ENCODE measurements around the gene CACNG5. TPM values are rescaled to one million over a fixed set of nuclear protein-coding genes. Genes with fewer than 3 reads are reported as not detected.

CACNG5 gene
- total RNA-seq, 1 donor from 2014 or later = 0.52 TPM

GRCh38 chr17:66858226-66859083 is 23.5 kb downstream of the CACNG5 start:
- Histone ChIP-seq H3K4me1 (ENCODE audit: control insufficient read depth in 3 of 3, insufficient read depth in 3 of 3, low read length in 3 of 3) (no peaks in the 10 kb centered on the region), H3K9ac (ENCODE audit: low read depth in 1 of 3, low read length in 3 of 3) (no peak overlapping the region), H3K27ac (ENCODE audit: low read depth, low read length) (no peak overlapping the region), H3K27me3 (ENCODE audit: control insufficient read depth in 3 of 3, insufficient read depth in 3 of 3, low read length in 3 of 3) (no peaks in the 10 kb centered on the region), H3K36me3 (ENCODE audit: control insufficient read depth in 3 of 3, insufficient read depth in 3 of 3, low read length in 3 of 3) (no peaks in the 10 kb centered on the region), H3K4me3 (ENCODE audit: low read length in 3 of 3) (no peak overlapping the region), H3K9me3 (ENCODE audit: control insufficient read depth in 3 of 3, low read length in 3 of 3) (peaks cover 0 to 3% (median 0%) of the 10 kb centered on the region in 3 donors)

GRCh38 chr17:66859353-66859752 is 24.4 kb downstream of the CACNG5 start:
- Histone ChIP-seq H3K4me1 (ENCODE audit: control insufficient read depth in 3 of 3, insufficient read depth in 3 of 3, low read length in 3 of 3) (no peaks in the 10 kb centered on the region), H3K27ac (ENCODE audit: low read depth, low read length) (no peak overlapping the region), H3K27me3 (ENCODE audit: control insufficient read depth in 3 of 3, insufficient read depth in 3 of 3, low read length in 3 of 3) (no peaks in the 10 kb centered on the region), H3K9ac (ENCODE audit: low read depth in 1 of 3, low read length in 3 of 3) (no peak overlapping the region), H3K9me3 (ENCODE audit: control insufficient read depth in 3 of 3, low read length in 3 of 3) (peaks cover 0 to 3% (median 0%) of the 10 kb centered on the region in 3 donors), H3K4me3 (ENCODE audit: low read length in 3 of 3) (no peak overlapping the region), H3K36me3 (ENCODE audit: control insufficient read depth in 3 of 3, insufficient read depth in 3 of 3, low read length in 3 of 3) (no peaks in the 10 kb centered on the region)

GRCh38 chr17:66860204-66860603 is 25.3 kb downstream of the CACNG5 start:
- Histone ChIP-seq H3K9me3 (ENCODE audit: control insufficient read depth in 3 of 3, low read length in 3 of 3) (no peaks in the 10 kb centered on the region), H3K27me3 (ENCODE audit: control insufficient read depth in 3 of 3, insufficient read depth in 3 of 3, low read length in 3 of 3) (no peaks in the 10 kb centered on the region), H3K4me3 (ENCODE audit: low read length in 3 of 3) (no peak overlapping the region), H3K36me3 (ENCODE audit: control insufficient read depth in 3 of 3, insufficient read depth in 3 of 3, low read length in 3 of 3) (no peaks in the 10 kb centered on the region), H3K4me1 (ENCODE audit: control insufficient read depth in 3 of 3, insufficient read depth in 3 of 3, low read length in 3 of 3) (no peaks in the 10 kb centered on the region), H3K27ac (ENCODE audit: low read depth, low read length) (no peak overlapping the region), H3K9ac (ENCODE audit: low read depth in 1 of 3, low read length in 3 of 3) (no peak overlapping the region)

- Histone ChIP-seq H3K27ac (ENCODE audit: low read depth, low read length) (no peak overlapping the region), H3K36me3 (ENCODE audit: control insufficient read depth in 3 of 3, insufficient read depth in 3 of 3, low read length in 3 of 3) (no peaks in the 10 kb centered on the region), H3K4me1 (ENCODE audit: control insufficient read depth in 3 of 3, insufficient read depth in 3 of 3, low read length in 3 of 3) (no peaks in the 10 kb centered on the region), H3K9ac (ENCODE audit: low read depth in 1 of 3, low read length in 3 of 3) (no peak overlapping the region), H3K27me3 (ENCODE audit: control insufficient read depth in 3 of 3, insufficient read depth in 3 of 3, low read length in 3 of 3) (peaks cover 0 to 8% (median 0%) of the 10 kb centered on the region in 3 donors), H3K9me3 (ENCODE audit: control insufficient read depth in 3 of 3, low read length in 3 of 3) (peaks cover 0 to 5% (median 3%) of the 10 kb centered on the region in 3 donors), H3K4me3 (ENCODE audit: low read length in 3 of 3) (no peak overlapping the region)
Measured at GRCh38 chr17:66863820-66864219, 28.9 kb downstream of the CACNG5 start.

- H3K27me3 ChIP-seq (ENCODE audit: control insufficient read depth in 3 of 3, insufficient read depth in 3 of 3, low read length in 3 of 3) = peaks cover 0 to 8% (median 0%) of the 10 kb centered on the region in 3 donors
- H3K27ac ChIP-seq (ENCODE audit: low read depth, low read length) = no peak overlapping the region
Measured at GRCh38 chr17:66865151-66865550, 30.2 kb downstream of the CACNG5 start.

GRCh38 chr17:66873962-66874361 is 39.0 kb downstream of the CACNG5 start:
- peaks cover 3 to 10% (median 4%) of the 10 kb centered on the region in 3 donors for H3K27me3 ChIP-seq (ENCODE audit: control insufficient read depth in 3 of 3, insufficient read depth in 3 of 3, low read length in 3 of 3)
- no peak overlapping the region for H3K9ac ChIP-seq (ENCODE audit: low read depth in 1 of 3, low read length in 3 of 3)
- no peak overlapping the region for H3K27ac ChIP-seq (ENCODE audit: low read depth, low read length)
- no peaks in the 10 kb centered on the region for H3K4me1 ChIP-seq (ENCODE audit: control insufficient read depth in 3 of 3, insufficient read depth in 3 of 3, low read length in 3 of 3)
- no peak overlapping the region for H3K4me3 ChIP-seq (ENCODE audit: low read length in 3 of 3)
- H3K36me3 ChIP-seq (ENCODE audit: control insufficient read depth in 3 of 3, insufficient read depth in 3 of 3, low read length in 3 of 3) = no peaks in the 10 kb centered on the region
- H3K9me3 ChIP-seq (ENCODE audit: control insufficient read depth in 3 of 3, low read length in 3 of 3) = no peaks in the 10 kb centered on the region

More at GRCh38 chr17:66865151-66865550, 30.2 kb downstream of the CACNG5 start:
- Histone ChIP-seq H3K36me3 (ENCODE audit: control insufficient read depth in 3 of 3, insufficient read depth in 3 of 3, low read length in 3 of 3) (no peaks in the 10 kb centered on the region), H3K4me1 (ENCODE audit: control insufficient read depth in 3 of 3, insufficient read depth in 3 of 3, low read length in 3 of 3) (no peaks in the 10 kb centered on the region), H3K9me3 (ENCODE audit: control insufficient read depth in 3 of 3, low read length in 3 of 3) (peaks cover 0 to 5% (median 3%) of the 10 kb centered on the region in 3 donors), H3K4me3 (ENCODE audit: low read length in 3 of 3) (no peak overlapping the region), H3K9ac (ENCODE audit: low read depth in 1 of 3, low read length in 3 of 3) (no peak overlapping the region)

- Histone ChIP-seq H3K9ac (ENCODE audit: low read depth in 1 of 3, low read length in 3 of 3) (no peak overlapping the region), H3K9me3 (ENCODE audit: control insufficient read depth in 3 of 3, low read length in 3 of 3) (no peaks in the 10 kb centered on the region), H3K4me3 (ENCODE audit: low read length in 3 of 3) (no peak overlapping the region), H3K27me3 (ENCODE audit: control insufficient read depth in 3 of 3, insufficient read depth in 3 of 3, low read length in 3 of 3) (no peaks in the 10 kb centered on the region), H3K4me1 (ENCODE audit: control insufficient read depth in 3 of 3, insufficient read depth in 3 of 3, low read length in 3 of 3) (no peaks in the 10 kb centered on the region), H3K27ac (ENCODE audit: low read depth, low read length) (no peak overlapping the region), H3K36me3 (ENCODE audit: control insufficient read depth in 3 of 3, insufficient read depth in 3 of 3, low read length in 3 of 3) (no peaks in the 10 kb centered on the region)
Measured at GRCh38 chr17:66884931-66885330, 50.0 kb downstream of the CACNG5 start.

- Histone ChIP-seq H3K27me3 (ENCODE audit: control insufficient read depth in 3 of 3, insufficient read depth in 3 of 3, low read length in 3 of 3) (no peaks in the 10 kb centered on the region), H3K36me3 (ENCODE audit: control insufficient read depth in 3 of 3, insufficient read depth in 3 of 3, low read length in 3 of 3) (no peaks in the 10 kb centered on the region), H3K4me3 (ENCODE audit: low read length in 3 of 3) (no peak overlapping the region), H3K9me3 (ENCODE audit: control insufficient read depth in 3 of 3, low read length in 3 of 3) (no peaks in the 10 kb centered on the region), H3K4me1 (ENCODE audit: control insufficient read depth in 3 of 3, insufficient read depth in 3 of 3, low read length in 3 of 3) (no peaks in the 10 kb centered on the region), H3K27ac (ENCODE audit: low read depth, low read length) (no peak overlapping the region), H3K9ac (ENCODE audit: low read depth in 1 of 3, low read length in 3 of 3) (no peak overlapping the region)
Measured at GRCh38 chr17:66885417-66885816, 50.5 kb downstream of the CACNG5 start.

- no peak overlapping the region for H3K9ac ChIP-seq (ENCODE audit: low read depth in 1 of 3, low read length in 3 of 3)
- H3K9me3 ChIP-seq (ENCODE audit: control insufficient read depth in 3 of 3, low read length in 3 of 3) = no peaks in the 10 kb centered on the region
- no peak overlapping the region for H3K4me3 ChIP-seq (ENCODE audit: low read length in 3 of 3)
- no peaks in the 10 kb centered on the region for H3K27me3 ChIP-seq (ENCODE audit: control insufficient read depth in 3 of 3, insufficient read depth in 3 of 3, low read length in 3 of 3)
- H3K27ac ChIP-seq (ENCODE audit: low read depth, low read length) = no peak overlapping the region
- no peaks in the 10 kb centered on the region for H3K36me3 ChIP-seq (ENCODE audit: control insufficient read depth in 3 of 3, insufficient read depth in 3 of 3, low read length in 3 of 3)
- H3K4me1 ChIP-seq (ENCODE audit: control insufficient read depth in 3 of 3, insufficient read depth in 3 of 3, low read length in 3 of 3) = peaks cover 0 to 10% (median 7%) of the 10 kb centered on the region in 3 donors
Measured at GRCh38 chr17:66889480-66890230, 54.7 kb downstream of the CACNG5 start.

GRCh38 chr17:66892246-66892645 is 57.3 kb downstream of the CACNG5 start:
- no peak overlapping the region for H3K4me3 ChIP-seq (ENCODE audit: low read length in 3 of 3)
- no peak overlapping the region for H3K9ac ChIP-seq (ENCODE audit: low read depth in 1 of 3, low read length in 3 of 3)
- H3K36me3 ChIP-seq (ENCODE audit: control insufficient read depth in 3 of 3, insufficient read depth in 3 of 3, low read length in 3 of 3) = no peaks in the 10 kb centered on the region
- no peaks in the 10 kb centered on the region for H3K27me3 ChIP-seq (ENCODE audit: control insufficient read depth in 3 of 3, insufficient read depth in 3 of 3, low read length in 3 of 3)
- no peak overlapping the region for H3K27ac ChIP-seq (ENCODE audit: low read depth, low read length)
- H3K4me1 ChIP-seq (ENCODE audit: control insufficient read depth in 3 of 3, insufficient read depth in 3 of 3, low read length in 3 of 3) = peaks cover 0 to 10% (median 7%) of the 10 kb centered on the region in 3 donors
- H3K9me3 ChIP-seq (ENCODE audit: control insufficient read depth in 3 of 3, low read length in 3 of 3) = no peaks in the 10 kb centered on the region

All from skeletal muscle tissue (tissue), 4 donors.